PC-9 (cell line): ENCODE results near the gene CENPP. TPM values are rescaled to one million over a fixed set of nuclear protein-coding genes. Genes with fewer than 3 reads are reported as not detected.

Experiments used
- BruUV-seq: library from RNA; stranded (reverse); fragments of 400-500 nt; replicated peaks from 2 replicates; lab custom pipeline; 2021; lab: Mats Ljungman, UMichigan
- CTCF ChIA-PET: fragments of 300-600 bp; sonication (Branson Sonifier 250); formaldehyde crosslinking; loops from one replicate; lab custom pipeline; 2022; ENCODE audit warnings: antibody characterized with exemption; lab: Charles Lee
- POLR2A ChIA-PET: fragments of 300-600 bp; sonication (Branson Sonifier 250); formaldehyde crosslinking; loops from one replicate; lab custom pipeline; 2022; ENCODE audit warnings: antibody characterized with exemption; ENCODE audit not compliant: unreplicated experiment; lab: Charles Lee
- DNase-seq, 2 experiments: peaks; one replicate each; pipeline versions ENCODE4 v3.0.0 to v3.0.0-alpha.2; 2015 to 2022; ENCODE audit warnings: mixed read lengths in 1 of 2
- H2AFZ ChIP-seq: fragments of 200-600 bp; sonication (generic); 2 replicates; pipeline ENCODE4 v1.8.1; 2017; ENCODE audit warnings: antibody characterized with exemption
- H3F3A ChIP-seq: fragments of 200-600 bp; sonication (generic); 2 replicates; pipeline ENCODE4 v1.8.1; 2017; ENCODE audit warnings: antibody characterized with exemption, mild to moderate bottlenecking, low read depth; ENCODE audit not compliant: insufficient read depth
- H3K27ac ChIP-seq: fragments of 200-600 bp; sonication (generic); 2 replicates; pipeline ENCODE4 v1.6.1; 2016; ENCODE audit warnings: mixed run types
- H3K27me3 ChIP-seq: fragments of 200-600 bp; sonication (generic); 2 replicates; pipeline ENCODE4 v1.6.1; 2016; ENCODE audit warnings: low read depth, mixed run types; ENCODE audit not compliant: insufficient read depth
- H3K36me3 ChIP-seq: fragments of 200-600 bp; sonication (generic); 2 replicates; pipeline ENCODE4 v1.6.1; 2016; ENCODE audit warnings: low read depth, mixed run types
- H3K4me1 ChIP-seq: fragments of 200-600 bp; sonication (generic); replicated peaks from 2 replicates; pipeline ENCODE4 v1.6.1; 2016; ENCODE audit warnings: mixed run types; ENCODE audit not compliant: insufficient read depth
- H3K4me2 ChIP-seq: fragments of 200-600 bp; sonication (generic); 2 replicates; pipeline ENCODE4 v1.6.1; 2017; ENCODE audit warnings: mixed run types
- H3K4me3 ChIP-seq: fragments of 200-600 bp; sonication (generic); 2 replicates; pipeline ENCODE4 v1.6.1; 2016; ENCODE audit warnings: mixed run types
- H3K79me2 ChIP-seq: fragments of 200-600 bp; sonication (generic); 2 replicates; pipeline ENCODE4 v1.6.1; 2017; ENCODE audit warnings: low read depth, mixed run types
- H3K9me2 ChIP-seq: fragments of 200-600 bp; sonication (generic); 2 replicates; pipeline ENCODE4 v1.8.1; 2017; ENCODE audit warnings: mild to moderate bottlenecking; ENCODE audit not compliant: insufficient read depth
- H3K9me3 ChIP-seq: fragments of 200-600 bp; sonication (generic); 2 replicates; pipeline ENCODE4 v1.8.1; 2016; ENCODE audit warnings: low read depth; ENCODE audit not compliant: insufficient read depth
- H4K20me1 ChIP-seq: fragments of 200-600 bp; sonication (generic); 2 replicates; pipeline ENCODE4 v1.8.1; 2017; ENCODE audit not compliant: insufficient read depth
- CTCF ChIP-seq: fragments of 200-600 bp; sonication (generic); conservative IDR thresholded peaks from 2 replicates; pipeline ENCODE4 v1.6.1; 2017; ENCODE audit warnings: mixed run types, antibody characterized with exemption, mild to moderate bottlenecking, moderate library complexity
- EZH2 ChIP-seq: fragments of 200-600 bp; sonication (generic); IDR thresholded peaks from 2 replicates; pipeline ENCODE4 v1.8.0; 2017; ENCODE audit warnings: antibody characterized with exemption, low read depth
- intact Hi-C: fragments of 100-400 bp; cut with micrococcal nuclease; formaldehyde crosslinking; loops from one replicate; pipeline ENCODE4 v1.10.0; 2022; ENCODE audit not compliant: unreplicated experiment
- total RNA-seq: library from RNA; stranded (reverse); gene quantifications from 2 replicates; pipeline ENCODE4 v1.2.3, GENCODE V29; 2021

CENPP gene
- total RNA-seq, 1 experiment from 2014 or later, result 10.0 TPM

- no peaks in the 10 kb centered on the region for H3K36me3 ChIP-seq
- no peak overlapping the region for H3K27ac ChIP-seq
- no peak overlapping the region for H3K4me3 ChIP-seq
- POLR2A ChIA-PET, result no interaction called here
- CTCF ChIA-PET, result no interaction called here
- TF ChIP-seq CTCF (peak; percentile 34; the same call in 1 of the 2 replicates), EZH2 (no peak)
- H3K27me3 ChIP-seq, result no peaks in the 10 kb centered on the region
- H3F3A ChIP-seq, result no peaks in the 10 kb centered on the region
- H2AFZ ChIP-seq, result no peak overlapping the region
- H3K79me2 ChIP-seq, result no peaks in the 10 kb centered on the region
- no peak for DNase-seq
- no TSS peak for BruUV-seq
- H3K4me1 ChIP-seq, result no peaks in the 10 kb centered on the region
- H3K9me3 ChIP-seq, result no peaks in the 10 kb centered on the region
- no peaks in the 10 kb centered on the region for H3K9me2 ChIP-seq
- no peak overlapping the region for H3K4me2 ChIP-seq
- H4K20me1 ChIP-seq, result no peaks in the 10 kb centered on the region
- intact Hi-C loops, result loop anchor here (5.0 kb wide), 1 partner anchor 297 kb away; no protein-coding TSS in a partner anchor
Observed at GRCh38 chr9:92438900-92439526, 113.3 kb downstream of the CENPP start.

- intact Hi-C loops, result loop anchor here (5.0 kb wide), 1 partner anchor 298 kb away; no protein-coding TSS in a partner anchor
- TF ChIP-seq CTCF, result no peak
- H3F3A ChIP-seq, result no peaks in the 10 kb centered on the region
- no peak overlapping the region for H2AFZ ChIP-seq
- H3K9me2 ChIP-seq, result no peaks in the 10 kb centered on the region
- no peaks in the 10 kb centered on the region for H3K9me3 ChIP-seq
- H3K4me3 ChIP-seq, result no peak overlapping the region
- H3K36me3 ChIP-seq, result no peaks in the 10 kb centered on the region
- no peaks in the 10 kb centered on the region for H4K20me1 ChIP-seq
- no peak overlapping the region for H3K27ac ChIP-seq
- BruUV-seq, result no TSS peak
- H3K27me3 ChIP-seq, result no peaks in the 10 kb centered on the region
- DNase-seq, result peak in 1 of 2 experiments; percentile 38
- ChIA-PET CTCF (no interaction called here), POLR2A (no interaction called here)
- H3K79me2 ChIP-seq, result no peaks in the 10 kb centered on the region
- no peaks in the 10 kb centered on the region for H3K4me1 ChIP-seq
- no peak overlapping the region for H3K4me2 ChIP-seq
Observed at GRCh38 chr9:92439921-92440750, 114.4 kb downstream of the CENPP start.

- intact Hi-C loops, result no loop called here
- H3K79me2 ChIP-seq, result no peaks in the 10 kb centered on the region
- ChIA-PET POLR2A (no interaction called here), CTCF (no interaction called here)
- H2AFZ ChIP-seq, result no peak overlapping the region
- H3K27ac ChIP-seq, result no peak overlapping the region
- H4K20me1 ChIP-seq, result no peaks in the 10 kb centered on the region
- H3K4me2 ChIP-seq, result no peak overlapping the region
- no peak overlapping the region for H3K4me3 ChIP-seq
- H3K4me1 ChIP-seq, result no peaks in the 10 kb centered on the region
- no peaks in the 10 kb centered on the region for H3K36me3 ChIP-seq
- H3F3A ChIP-seq, result no peaks in the 10 kb centered on the region
- BruUV-seq, result no TSS peak
- TF ChIP-seq CTCF, result no peak
- no peak for TF ChIP-seq EZH2
- H3K27me3 ChIP-seq, result no peaks in the 10 kb centered on the region
- DNase-seq, result no peak
- no peaks in the 10 kb centered on the region for H3K9me3 ChIP-seq
- H3K9me2 ChIP-seq, result no peaks in the 10 kb centered on the region
Observed at GRCh38 chr9:92440751-92441046, 114.9 kb downstream of the CENPP start.
